ENCODE results near the gene KIAA0232.

DNA sequence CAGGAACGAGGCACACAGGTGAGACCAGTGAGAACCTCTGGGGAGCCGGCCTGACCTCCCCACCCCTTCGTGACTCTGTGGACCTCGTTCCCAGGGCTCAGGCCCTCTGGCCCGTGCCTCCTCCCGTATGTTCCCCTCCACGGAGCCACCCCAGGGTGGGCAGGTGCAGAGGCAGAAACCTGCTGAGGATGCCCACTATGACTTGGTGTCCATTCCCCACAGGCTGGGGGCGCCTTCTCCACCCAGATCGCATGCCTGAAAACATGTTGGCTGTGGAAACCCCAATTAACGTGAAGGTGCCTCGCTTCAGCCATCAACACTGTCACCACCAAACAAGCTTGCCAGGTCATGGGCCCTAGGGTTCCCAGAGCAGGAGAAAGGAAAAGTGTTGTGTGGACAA lies 39.5 kb upstream of the KIAA0232 start:
- TF ChIP-seq, protein P1, sequence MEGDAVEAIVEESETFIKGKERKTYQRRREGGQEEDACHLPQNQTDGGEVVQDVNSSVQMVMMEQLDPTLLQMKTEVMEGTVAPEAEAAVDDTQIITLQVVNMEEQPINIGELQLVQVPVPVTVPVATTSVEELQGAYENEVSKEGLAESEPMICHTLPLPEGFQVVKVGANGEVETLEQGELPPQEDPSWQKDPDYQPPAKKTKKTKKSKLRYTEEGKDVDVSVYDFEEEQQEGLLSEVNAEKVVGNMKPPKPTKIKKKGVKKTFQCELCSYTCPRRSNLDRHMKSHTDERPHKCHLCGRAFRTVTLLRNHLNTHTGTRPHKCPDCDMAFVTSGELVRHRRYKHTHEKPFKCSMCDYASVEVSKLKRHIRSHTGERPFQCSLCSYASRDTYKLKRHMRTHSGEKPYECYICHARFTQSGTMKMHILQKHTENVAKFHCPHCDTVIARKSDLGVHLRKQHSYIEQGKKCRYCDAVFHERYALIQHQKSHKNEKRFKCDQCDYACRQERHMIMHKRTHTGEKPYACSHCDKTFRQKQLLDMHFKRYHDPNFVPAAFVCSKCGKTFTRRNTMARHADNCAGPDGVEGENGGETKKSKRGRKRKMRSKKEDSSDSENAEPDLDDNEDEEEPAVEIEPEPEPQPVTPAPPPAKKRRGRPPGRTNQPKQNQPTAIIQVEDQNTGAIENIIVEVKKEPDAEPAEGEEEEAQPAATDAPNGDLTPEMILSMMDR (IDR thresholded peaks at IDR 0.05) = no peak
- no peak for TF ChIP-seq POLR2A (IDR thresholded peaks at IDR 0.05)
